ENCODE data around the gene FOXE1.

The FOXE1 gene

GRCh38 chr9:97848480-97849237, 4.4 kb upstream of the FOXE1 start:
- DNase-seq = no peak

GRCh38 chr9:97849980-97850379, 3.0 kb upstream of the FOXE1 start:
- no peak for DNase-seq

GRCh38 chr9:97850746-97851445, 2.1 kb upstream of the FOXE1 start:
- no peak for DNase-seq

- DNase-seq = no peak
Observed at GRCh38 chr9:97851446-97851883, 1.6 kb upstream of the FOXE1 start.

- DNase-seq = no peak
Observed at GRCh38 chr9:97852001-97852398, 1.0 kb upstream of the FOXE1 start.

- DNase-seq = no peak
Observed at GRCh38 chr9:97852399-97853055, 499 bp upstream of the FOXE1 start.

GRCh38 chr9:97853844-97854695, 1.0 kb downstream of the FOXE1 start:
- DNase-seq = peak; percentile 56

- DNase-seq = no peak
Observed at GRCh38 chr9:97854696-97855485, 1.9 kb downstream of the FOXE1 start.

- DNase-seq = no peak
Observed at GRCh38 chr9:97855486-97855875, 2.5 kb downstream of the FOXE1 start.

- DNase-seq = no peak
Observed at GRCh38 chr9:97855899-97856298, 2.9 kb downstream of the FOXE1 start.

GRCh38 chr9:97856857-97857605, 4.0 kb downstream of the FOXE1 start:
- no peak for DNase-seq

GRCh38 chr9:97857606-97858392, 4.8 kb downstream of the FOXE1 start:
- DNase-seq = no peak

GRCh38 chr9:97858393-97858713, 5.3 kb downstream of the FOXE1 start:
- no peak for DNase-seq

GRCh38 chr9:97858826-97859225, 5.8 kb downstream of the FOXE1 start:
- DNase-seq = no peak

GRCh38 chr9:97859346-97859745, 6.3 kb downstream of the FOXE1 start:
- DNase-seq = no peak

GRCh38 chr9:97860451-97861147, 7.6 kb downstream of the FOXE1 start:
- DNase-seq = no peak

GRCh38 chr9:97861148-97861475, 8.1 kb downstream of the FOXE1 start:
- no peak for DNase-seq

- DNase-seq = no peak
Observed at GRCh38 chr9:97863314-97863713, 10.3 kb downstream of the FOXE1 start.

- no peak for DNase-seq
Observed at GRCh38 chr9:97864396-97864795, 11.4 kb downstream of the FOXE1 start.

- DNase-seq = no peak
Observed at GRCh38 chr9:97866300-97866699, 13.3 kb downstream of the FOXE1 start.
